CD8-positive, alpha-beta memory T cell (primary cell): ENCODE results near the gene UPF3A. TPM values are rescaled to one million over a fixed set of nuclear protein-coding genes. Genes with fewer than 3 reads are reported as not detected.

ENCODE experiments used
- CTCF ChIA-PET: fragments of 350-600 bp; sonication (Branson Sonifier 250); formaldehyde crosslinking; loops from one replicate; lab custom pipeline; 2021; ENCODE audit warnings: antibody characterized with exemption; lab: Charles Lee
- POLR2A ChIA-PET: fragments of 350-600 bp; sonication (Branson Sonifier 250); formaldehyde crosslinking; loops from one replicate; lab custom pipeline; 2021; ENCODE audit warnings: antibody characterized with exemption; lab: Charles Lee
- DNase-seq, 5 donors: peaks; one replicate each; pipeline versions ENCODE4 v3.0.0 to v3.0.0-alpha.2; 2020 to 2022; ENCODE audit warnings: mixed read lengths in 1 of 5
- H3K27ac ChIP-seq: one replicate; pipeline ENCODE4 v1.7.0; 2013; ENCODE audit warnings: low read depth, mild to moderate bottlenecking, low read length, moderate library complexity
- H3K27me3 ChIP-seq: 2 replicates; pipeline ENCODE4 v1.7.0; 2013; ENCODE audit warnings: low read length, mild to moderate bottlenecking; ENCODE audit not compliant: insufficient read depth, poor library complexity, severe bottlenecking
- H3K36me3 ChIP-seq: 2 replicates; pipeline ENCODE4 v1.7.0; 2013; ENCODE audit warnings: mild to moderate bottlenecking, low read length, moderate library complexity; ENCODE audit not compliant: insufficient read depth
- H3K4me1 ChIP-seq: 2 replicates; pipeline ENCODE4 v1.7.0; 2013; ENCODE audit warnings: mild to moderate bottlenecking, low read length, moderate library complexity; ENCODE audit not compliant: insufficient read depth
- H3K4me3 ChIP-seq: 2 replicates; pipeline ENCODE4 v1.7.0; 2013; ENCODE audit warnings: mild to moderate bottlenecking, low read length
- H3K9me3 ChIP-seq: 2 replicates; pipeline ENCODE4 v1.7.0; 2013; ENCODE audit warnings: mild to moderate bottlenecking, low read length
- H3K27ac Mint-ChIP-seq, 8 donors: one replicate each; pipeline ENCODE4 v1.8.0; 2020 to 2021; ENCODE audit warnings: mixed read lengths in 8 of 8, mild to moderate bottlenecking in 6 of 8, inconsistent platforms in 3 of 8, moderate library complexity in 3 of 8
- H3K27me3 Mint-ChIP-seq, 2 donors: one replicate each; pipeline ENCODE4 v1.8.0; 2020 to 2021; ENCODE audit warnings: mixed read lengths in 2 of 2, mild to moderate bottlenecking in 1 of 2, moderate library complexity in 1 of 2
- H3K36me3 Mint-ChIP-seq, 3 donors: one replicate each; pipeline ENCODE4 v1.8.0; 2020 to 2021; ENCODE audit warnings: mixed read lengths in 3 of 3, inconsistent platforms in 1 of 3, mild to moderate bottlenecking in 1 of 3
- H3K4me1 Mint-ChIP-seq, 3 donors: one replicate each; pipeline ENCODE4 v1.8.0; 2020 to 2021; ENCODE audit warnings: mixed read lengths in 3 of 3, inconsistent platforms in 1 of 3, mild to moderate bottlenecking in 1 of 3
- H3K4me3 Mint-ChIP-seq, 7 donors: one replicate each; pipeline ENCODE4 v1.8.0; 2020 to 2021; ENCODE audit warnings: mixed read lengths in 7 of 7, mild to moderate bottlenecking in 6 of 7, moderate library complexity in 4 of 7, inconsistent platforms in 2 of 7
- H3K9me3 Mint-ChIP-seq, 5 donors: one replicate each; pipeline ENCODE4 v1.8.0; 2020 to 2022; ENCODE audit warnings: mixed read lengths in 5 of 5, mild to moderate bottlenecking in 3 of 5, moderate library complexity in 2 of 5, inconsistent platforms in 1 of 5
- polyA plus RNA-seq: library from polyadenylated mRNA; unstranded; fragments of 300-500 nt; fragmentation: Illumina TruSeq; gene quantifications from one replicate; pipeline ENCODE4 v1.2.3, GENCODE V29; 2021
- total RNA-seq, 2 experiments: library from RNA; stranded (reverse); gene quantifications; one replicate each; pipeline ENCODE4 v1.2.3, GENCODE V29; 2021

UPF3A gene
- total RNA-seq: 10 to 100 TPM; 48.0 to 52.9 TPM
- 41.4 TPM for polyA plus RNA-seq

- peak within 1 kb of the TSS; percentile 92 to 98 (median 94) for H3K27ac Mint-ChIP-seq
- H3K36me3 ChIP-seq: peaks cover 14% of the 10 kb centered on the region
- peaks cover 0 to 2% of the 10 kb centered on the region in 2 donors for H3K27me3 Mint-ChIP-seq
- H3K4me1 Mint-ChIP-seq: peaks cover 52 to 63% (median 55%) of the 10 kb centered on the region in 3 donors
- peaks cover 4 to 49% (median 9%) of the 10 kb centered on the region in 3 donors for H3K36me3 Mint-ChIP-seq
- H3K27ac ChIP-seq: peak within 1 kb of the TSS; percentile 83
- DNase-seq: peak; percentile 82 to 92 (median 88)
- H3K4me3 ChIP-seq: peak within 1 kb of the TSS; percentile 79
- peak within 1 kb of the TSS; percentile 87 to 95 (median 91) for H3K4me3 Mint-ChIP-seq
- no peaks in the 10 kb centered on the region for H3K27me3 ChIP-seq
- no peaks in the 10 kb centered on the region for H3K9me3 ChIP-seq
- H3K4me1 ChIP-seq: peaks cover 52% of the 10 kb centered on the region
- no peaks in the 10 kb centered on the region for H3K9me3 Mint-ChIP-seq
- ChIA-PET POLR2A (interaction anchor here (0.5 to 1.6 kb wide), 9 partner anchors 12 to 1056 kb away, joined by 3 to 6 read pairs (median 3); partner anchors contain the start of gene CHAMP1), CTCF (interaction anchor here (1.0 kb wide), 1 partner anchor 11 kb away, joined by 3 read pairs; no protein-coding TSS in a partner anchor)
Observed at GRCh38 chr13:114281351-114282040, at the start of gene UPF3A. Gene UPF3A, plus strand, starts transcription at chr13:114281601. Its CDS starts 39 bp downstream, at chr13:114281640.

- ChIA-PET CTCF (no interaction called here), POLR2A (interaction anchor here (0.7 kb wide), 1 partner anchor 21 kb away, joined by 3 read pairs; no protein-coding TSS in a partner anchor)
- H3K36me3 Mint-ChIP-seq: peaks cover 0 to 12% (median 0%) of the 10 kb centered on the region in 3 donors
Observed at GRCh38 chr13:114231886-114232285, 49.5 kb upstream of the UPF3A start.

GRCh38 chr13:114234266-114234644, 47.1 kb upstream of the UPF3A start:
- Histone ChIP-seq H3K4me3 (peak overlapping the region; percentile 51), H3K27me3 (no peaks in the 10 kb centered on the region), H3K4me1 (peaks cover 14% of the 10 kb centered on the region), H3K36me3 (peaks cover 20% of the 10 kb centered on the region), H3K9me3 (no peaks in the 10 kb centered on the region), H3K27ac (peak overlapping the region; percentile 70)
- H3K27ac Mint-ChIP-seq: peak overlapping the region in 6 of 8 donors; percentile 17 to 87 (median 74)
- H3K4me1 Mint-ChIP-seq: peaks cover 22 to 36% (median 33%) of the 10 kb centered on the region in 3 donors
- ChIA-PET CTCF (no interaction called here), POLR2A (no interaction called here)
- H3K36me3 Mint-ChIP-seq: peaks cover 4 to 29% (median 9%) of the 10 kb centered on the region in 3 donors
- H3K27me3 Mint-ChIP-seq: peaks cover 10 to 14% of the 10 kb centered on the region in 2 donors
- no peaks in the 10 kb centered on the region for H3K9me3 Mint-ChIP-seq
- DNase-seq: no peak
- peak overlapping the region; percentile 86 to 93 (median 88) for H3K4me3 Mint-ChIP-seq

More at GRCh38 chr13:114231886-114232285, 49.5 kb upstream of the UPF3A start:
- Histone ChIP-seq H3K4me1 (peaks cover 18% of the 10 kb centered on the region), H3K27me3 (no peaks in the 10 kb centered on the region), H3K36me3 (peaks cover 3% of the 10 kb centered on the region), H3K4me3 (no peak overlapping the region), H3K9me3 (no peaks in the 10 kb centered on the region), H3K27ac (no peak overlapping the region)
- Mint-ChIP-seq H3K9me3 (no peaks in the 10 kb centered on the region), H3K4me1 (peaks cover 22 to 30% (median 30%) of the 10 kb centered on the region in 3 donors), H3K27me3 (peaks cover 14% of the 10 kb centered on the region in 2 donors), H3K4me3 (peak overlapping the region in 2 of 7 donors; percentile 36 to 62), H3K27ac (no peak overlapping the region)
- DNase-seq: no peak

- Mint-ChIP-seq H3K36me3 (peaks cover 4 to 34% (median 11%) of the 10 kb centered on the region in 3 donors), H3K4me1 (peaks cover 23 to 36% (median 33%) of the 10 kb centered on the region in 3 donors), H3K27me3 (peaks cover 7 to 11% of the 10 kb centered on the region in 2 donors), H3K9me3 (no peaks in the 10 kb centered on the region), H3K27ac (peak within 1 kb of the TSS; percentile 48 to 87 (median 74)), H3K4me3 (peak within 1 kb of the TSS; percentile 86 to 93 (median 88))
- Histone ChIP-seq H3K27me3 (no peaks in the 10 kb centered on the region), H3K4me3 (peak within 1 kb of the TSS; percentile 51), H3K9me3 (no peaks in the 10 kb centered on the region), H3K4me1 (peaks cover 14% of the 10 kb centered on the region), H3K27ac (peak within 1 kb of the TSS; percentile 70), H3K36me3 (peaks cover 26% of the 10 kb centered on the region)
- CTCF ChIA-PET: interaction anchor here (0.7 to 2.3 kb wide), 3 partner anchors 8 to 81 kb away, joined by 3 to 10 read pairs (median 5); no protein-coding TSS in a partner anchor
- POLR2A ChIA-PET: interaction anchor here (0.7 kb wide), 1 partner anchor 47 kb away, joined by 3 read pairs; the partner anchor contains the start of gene UPF3A
- DNase-seq: peak; percentile 60 to 83 (median 73)
Observed at GRCh38 chr13:114234645-114235421, 46.6 kb upstream of the UPF3A start, which contains the start of gene CDC16. Gene CDC16, plus strand, starts transcription at chr13:114234897. Its CDS starts 188 bp downstream, at chr13:114235085.

- H3K9me3 Mint-ChIP-seq: no peaks in the 10 kb centered on the region
- peak overlapping the region; percentile 70 for H3K27ac ChIP-seq
- H3K9me3 ChIP-seq: no peaks in the 10 kb centered on the region
- peak overlapping the region; percentile 49 for H3K4me3 ChIP-seq
- H3K4me3 Mint-ChIP-seq: peak overlapping the region; percentile 86 to 93 (median 88)
- H3K4me1 Mint-ChIP-seq: peaks cover 23 to 36% (median 33%) of the 10 kb centered on the region in 3 donors
- peaks cover 4 to 39% (median 13%) of the 10 kb centered on the region in 3 donors for H3K36me3 Mint-ChIP-seq
- H3K27me3 ChIP-seq: no peaks in the 10 kb centered on the region
- peaks cover 14% of the 10 kb centered on the region for H3K4me1 ChIP-seq
- H3K36me3 ChIP-seq: peaks cover 26% of the 10 kb centered on the region
- ChIA-PET CTCF (interaction anchor here (0.5 to 2.3 kb wide), 4 partner anchors 9 to 83 kb away, joined by 3 to 10 read pairs (median 4); no protein-coding TSS in a partner anchor), POLR2A (interaction anchor here (0.7 kb wide), 1 partner anchor 46 kb away, joined by 3 read pairs; the partner anchor contains the start of gene UPF3A)
- H3K27ac Mint-ChIP-seq: peak overlapping the region; percentile 46 to 87 (median 68)
- peaks cover under 1 to 2% of the 10 kb centered on the region in 2 donors for H3K27me3 Mint-ChIP-seq
- no peak for DNase-seq
Observed at GRCh38 chr13:114235697-114236096, 45.7 kb upstream of the UPF3A start.

- no peaks in the 10 kb centered on the region for H3K9me3 ChIP-seq
- Mint-ChIP-seq H3K9me3 (no peaks in the 10 kb centered on the region), H3K4me3 (peak overlapping the region; percentile 86 to 93 (median 88)), H3K27ac (peak overlapping the region in 5 of 8 donors; percentile 48 to 75 (median 70)), H3K36me3 (peaks cover 5 to 43% (median 15%) of the 10 kb centered on the region in 3 donors), H3K4me1 (peaks cover 23 to 40% (median 38%) of the 10 kb centered on the region in 3 donors), H3K27me3 (no peaks in the 10 kb centered on the region)
- CTCF ChIA-PET: interaction anchor here (0.8 to 2.3 kb wide), 4 partner anchors 8 to 105 kb away, joined by 3 to 10 read pairs (median 4); no protein-coding TSS in a partner anchor
- peak overlapping the region; percentile 49 for H3K4me3 ChIP-seq
- DNase-seq: no peak
- peaks cover 14% of the 10 kb centered on the region for H3K4me1 ChIP-seq
- H3K27me3 ChIP-seq: no peaks in the 10 kb centered on the region
- H3K36me3 ChIP-seq: peaks cover 30% of the 10 kb centered on the region
- POLR2A ChIA-PET: no interaction called here
- H3K27ac ChIP-seq: no peak overlapping the region
Observed at GRCh38 chr13:114236227-114236626, 45.2 kb upstream of the UPF3A start.

- H3K27ac Mint-ChIP-seq: peak overlapping the region in 4 of 8 donors; percentile 0 to 58 (median 24)
- H3K9me3 ChIP-seq: no peaks in the 10 kb centered on the region
- peaks cover 7 to 57% (median 15%) of the 10 kb centered on the region in 3 donors for H3K36me3 Mint-ChIP-seq
- POLR2A ChIA-PET: no interaction called here
- H3K4me3 ChIP-seq: no peak overlapping the region
- DNase-seq: no peak
- CTCF ChIA-PET: interaction anchor here (1.1 to 2.3 kb wide), 2 partner anchors 11 to 107 kb away, joined by 3 to 10 read pairs; no protein-coding TSS in a partner anchor
- peaks cover 25 to 46% (median 42%) of the 10 kb centered on the region in 3 donors for H3K4me1 Mint-ChIP-seq
- H3K4me1 ChIP-seq: peaks cover 14% of the 10 kb centered on the region
- H3K9me3 Mint-ChIP-seq: no peaks in the 10 kb centered on the region
- peaks cover 42% of the 10 kb centered on the region for H3K36me3 ChIP-seq
- peak overlapping the region in 4 of 7 donors; percentile 2 to 73 (median 18) for H3K4me3 Mint-ChIP-seq
- no peaks in the 10 kb centered on the region for H3K27me3 Mint-ChIP-seq
- H3K27me3 ChIP-seq: no peaks in the 10 kb centered on the region
- peak overlapping the region; percentile 17 for H3K27ac ChIP-seq
Observed at GRCh38 chr13:114237415-114238112, 43.8 kb upstream of the UPF3A start.
